Mesenchymal stem cell (in vitro differentiated cells and primary cell): ENCODE measurements around the gene MARCHF3.

Experiments
- DNase-seq: peaks from one replicate; pipeline ENCODE4 v3.0.0-alpha.2; 2013
- H2AFZ ChIP-seq: one replicate; pipeline ENCODE4 v1.6.1; 2013; ENCODE audit warnings: low read depth, mild to moderate bottlenecking, control low read depth, inconsistent platforms, low read length, moderate library complexity
- H2AK5ac ChIP-seq: 2 replicates; pipeline ENCODE4 v1.6.1; 2013; ENCODE audit warnings: low read length, moderate library complexity, mild to moderate bottlenecking, inconsistent platforms; ENCODE audit not compliant: severe bottlenecking
- H2BK120ac ChIP-seq: one replicate; pipeline ENCODE4 v1.6.1; 2013; ENCODE audit warnings: low read depth, mild to moderate bottlenecking, inconsistent platforms, low read length, moderate library complexity
- H2BK12ac ChIP-seq, 2 experiments: one replicate each; pipeline ENCODE4 v1.6.1; 2013; ENCODE audit warnings: inconsistent platforms in 2 of 2, low read length in 2 of 2, mild to moderate bottlenecking in 2 of 2, moderate library complexity in 2 of 2, control low read depth in 1 of 2
- H2BK15ac ChIP-seq: one replicate; pipeline ENCODE4 v1.6.1; 2013; ENCODE audit warnings: mild to moderate bottlenecking, low read depth, inconsistent platforms; ENCODE audit not compliant: poor library complexity, severe bottlenecking
- H2BK5ac ChIP-seq: 2 replicates; pipeline ENCODE4 v1.6.1; 2013; ENCODE audit warnings: low read depth, mild to moderate bottlenecking, low read length, control low read depth, inconsistent platforms; ENCODE audit not compliant: poor library complexity, severe bottlenecking
- H3K14ac ChIP-seq, 2 experiments: one replicate each; pipeline ENCODE4 v1.6.1; 2013; ENCODE audit warnings: inconsistent platforms in 2 of 2, low read length in 2 of 2, control low read depth in 1 of 2, mild to moderate bottlenecking in 1 of 2, moderate library complexity in 1 of 2
- H3K18ac ChIP-seq, 2 experiments: one replicate each; pipeline ENCODE4 v1.6.1; 2013; ENCODE audit warnings: inconsistent platforms in 2 of 2, low read length in 2 of 2, control low read depth in 1 of 2, low read depth in 1 of 2, mild to moderate bottlenecking in 1 of 2
- H3K23ac ChIP-seq, 2 experiments: one replicate each; pipeline ENCODE4 v1.6.1; 2013; ENCODE audit warnings: inconsistent platforms in 2 of 2, low read length in 2 of 2, mild to moderate bottlenecking in 2 of 2, moderate library complexity in 2 of 2, control low read depth in 1 of 2
- H3K27ac ChIP-seq: 2 replicates; pipeline ENCODE4 v1.5.1; 2013; ENCODE audit warnings: mild to moderate bottlenecking, moderate library complexity, low read length, control low read depth, inconsistent platforms; ENCODE audit not compliant: poor library complexity, severe bottlenecking
- H3K27me3 ChIP-seq, 2 experiments: 2 replicates each; pipeline versions ENCODE4 v1.6.1 to v1.7.0; 2013; ENCODE audit warnings: low read length in 2 of 2, mild to moderate bottlenecking in 2 of 2, moderate library complexity in 2 of 2, control low read depth in 1 of 2, inconsistent platforms in 1 of 2; ENCODE audit not compliant: control insufficient read depth in 1 of 2, insufficient read depth in 1 of 2
- H3K36me3 ChIP-seq, 2 experiments: 2 replicates each; pipeline versions ENCODE4 v1.6.1 to v1.7.0; 2013; ENCODE audit warnings: low read length in 2 of 2, control low read depth in 1 of 2, inconsistent platforms in 1 of 2, low read depth in 1 of 2, mild to moderate bottlenecking in 1 of 2; ENCODE audit not compliant: insufficient read depth in 2 of 2, control insufficient read depth in 1 of 2
- H3K4ac ChIP-seq, 2 experiments: one replicate each; pipeline ENCODE4 v1.6.1; 2013; ENCODE audit warnings: inconsistent platforms in 2 of 2, low read length in 2 of 2, mild to moderate bottlenecking in 2 of 2, moderate library complexity in 2 of 2, control low read depth in 1 of 2, low read depth in 1 of 2
- H3K4me1 ChIP-seq: 2 replicates; pipeline ENCODE4 v1.6.1; 2013; ENCODE audit warnings: low read depth, low read length, control low read depth; ENCODE audit not compliant: control insufficient read depth, insufficient read depth
- H3K4me2 ChIP-seq: 2 replicates; pipeline ENCODE4 v1.6.1; 2013; ENCODE audit warnings: low read length, mild to moderate bottlenecking, inconsistent platforms; ENCODE audit not compliant: poor library complexity, severe bottlenecking
- H3K4me3 ChIP-seq, 2 experiments: 2 replicates each; pipeline versions ENCODE4 v1.5.1 to v1.7.0; 2013; ENCODE audit warnings: low read length in 2 of 2, mild to moderate bottlenecking in 2 of 2, control low read depth in 1 of 2, low read depth in 1 of 2; ENCODE audit not compliant: insufficient read depth in 1 of 2
- H3K79me1 ChIP-seq: replicated peaks from 2 replicates; pipeline ENCODE4 v1.6.1; 2013; ENCODE audit warnings: mild to moderate bottlenecking, control low read depth, low read length, inconsistent platforms; ENCODE audit not compliant: poor library complexity, severe bottlenecking
- H3K9ac ChIP-seq: 2 replicates; pipeline ENCODE4 v1.7.0; 2013; ENCODE audit warnings: mild to moderate bottlenecking, low read length, moderate library complexity
- H3K9me3 ChIP-seq: 2 replicates; pipeline ENCODE4 v1.7.0; 2013; ENCODE audit warnings: mild to moderate bottlenecking, low read length; ENCODE audit not compliant: control insufficient read depth
- H4K8ac ChIP-seq: one replicate; pipeline ENCODE4 v1.6.1; 2013; ENCODE audit warnings: inconsistent platforms, mild to moderate bottlenecking, low read length, moderate library complexity
- H4K91ac ChIP-seq: one replicate; pipeline ENCODE4 v1.6.1; 2013; ENCODE audit warnings: mild to moderate bottlenecking, low read length, inconsistent platforms
- WGBS: methylation state at CpG from one replicate; pipeline ENCODE4 v1.1.7; 2013; ENCODE audit warnings: mixed read lengths; 5-methylcytosine and 5-hydroxymethylcytosine counted together

MARCHF3 gene

GRCh38 chr5:127076315-127077129 is 46.2 kb upstream of the MARCHF3 start:
- DNase-seq: peak; percentile 18
- 41% methylated on average over 3 of the region's 4 CpGs for WGBS
- no peak overlapping the region for H2AFZ ChIP-seq

GRCh38 chr5:127074466-127074865 is 44.1 kb upstream of the MARCHF3 start:
- 30% methylated on average over 2 of the region's 3 CpGs for WGBS
- Histone ChIP-seq H3K14ac (no peak overlapping the region), H3K9me3 (no peaks in the 10 kb centered on the region), H3K4me2 (no peak overlapping the region), H2BK120ac (no peak overlapping the region), H3K4me1 (peaks cover 1% of the 10 kb centered on the region), H4K91ac (no peak overlapping the region), H3K23ac (no peak overlapping the region), H3K36me3 (no peaks in the 10 kb centered on the region), H2BK12ac (no peak overlapping the region), H2AK5ac (no peak overlapping the region), H3K4me3 (no peak overlapping the region), H3K27ac (no peak overlapping the region), H2AFZ (no peak overlapping the region), H2BK15ac (no peak overlapping the region), H4K8ac (no peak overlapping the region), H3K9ac (no peak overlapping the region), H3K18ac (no peak overlapping the region), H3K4ac (no peak overlapping the region), H2BK5ac (no peak overlapping the region), H3K27me3 (no peaks in the 10 kb centered on the region), H3K79me1 (no peaks in the 10 kb centered on the region)
- DNase-seq: no peak

More at GRCh38 chr5:127076315-127077129, 46.2 kb upstream of the MARCHF3 start:
- H3K18ac ChIP-seq: peak overlapping the region in 1 of 2 experiments; percentile 61
- H3K36me3 ChIP-seq: no peaks in the 10 kb centered on the region
- H2BK120ac ChIP-seq: no peak overlapping the region
- H3K4me1 ChIP-seq: peaks cover 1% of the 10 kb centered on the region
- H2BK15ac ChIP-seq: no peak overlapping the region
- H3K4ac ChIP-seq: peak overlapping the region in 1 of 2 experiments; percentile 49
- no peak overlapping the region for H3K4me2 ChIP-seq
- peak overlapping the region; percentile 28 to 42 for H2BK12ac ChIP-seq
- peak overlapping the region; percentile 74 for H3K27ac ChIP-seq
- H2AK5ac ChIP-seq: peak overlapping the region; percentile 97
- H3K9ac ChIP-seq: no peak overlapping the region
- no peak overlapping the region for H4K91ac ChIP-seq
- H3K4me3 ChIP-seq: no peak overlapping the region
- H3K23ac ChIP-seq: no peak overlapping the region
- no peak overlapping the region for H4K8ac ChIP-seq
- no peaks in the 10 kb centered on the region for H3K79me1 ChIP-seq
- no peak overlapping the region for H2BK5ac ChIP-seq
- no peak overlapping the region for H3K14ac ChIP-seq
- no peaks in the 10 kb centered on the region for H3K27me3 ChIP-seq
- H3K9me3 ChIP-seq: no peaks in the 10 kb centered on the region

GRCh38 chr5:127072861-127073846 is 42.8 kb upstream of the MARCHF3 start, which contains the start of gene C5orf63:
C5orf63 (minus strand) TSS chr5:127073502; CDS start chr5:127058995, 14,507 bp downstream.
- no peaks in the 10 kb centered on the region for H3K9me3 ChIP-seq
- no peak within 1 kb of the TSS for H3K18ac ChIP-seq
- H3K4me1 ChIP-seq: peaks cover 1% of the 10 kb centered on the region
- H2AK5ac ChIP-seq: no peak within 1 kb of the TSS
- H3K9ac ChIP-seq: peak within 1 kb of the TSS; percentile 78
- peak within 1 kb of the TSS in 1 of 2 experiments; percentile 83 for H3K4me3 ChIP-seq
- H4K8ac ChIP-seq: no peak within 1 kb of the TSS
- H3K27ac ChIP-seq: no peak within 1 kb of the TSS
- no peaks in the 10 kb centered on the region for H3K79me1 ChIP-seq
- H2AFZ ChIP-seq: no peak within 1 kb of the TSS
- 95% methylated on average over 49 of the region's 56 CpGs for WGBS
- H3K23ac ChIP-seq: no peak within 1 kb of the TSS
- no peak within 1 kb of the TSS for H3K14ac ChIP-seq
- no peaks in the 10 kb centered on the region for H3K36me3 ChIP-seq
- no peak within 1 kb of the TSS for H2BK5ac ChIP-seq
- H3K27me3 ChIP-seq: no peaks in the 10 kb centered on the region
- no peak within 1 kb of the TSS for H3K4me2 ChIP-seq
- no peak within 1 kb of the TSS for H2BK120ac ChIP-seq
- H2BK15ac ChIP-seq: peak within 1 kb of the TSS; percentile 19
- H3K4ac ChIP-seq: no peak within 1 kb of the TSS
- DNase-seq: no peak
- no peak within 1 kb of the TSS for H4K91ac ChIP-seq
- no peak within 1 kb of the TSS for H2BK12ac ChIP-seq

- H2BK12ac ChIP-seq: no peak overlapping the region
- no peak overlapping the region for H4K91ac ChIP-seq
- H3K36me3 ChIP-seq: no peaks in the 10 kb centered on the region
- H2AFZ ChIP-seq: no peak overlapping the region
- H2BK5ac ChIP-seq: no peak overlapping the region
- H3K9ac ChIP-seq: no peak overlapping the region
- H3K23ac ChIP-seq: no peak overlapping the region
- H3K27ac ChIP-seq: no peak overlapping the region
- H3K4me2 ChIP-seq: no peak overlapping the region
- H3K14ac ChIP-seq: no peak overlapping the region
- H3K79me1 ChIP-seq: no peaks in the 10 kb centered on the region
- no peaks in the 10 kb centered on the region for H3K9me3 ChIP-seq
- 100% methylated on average over 1 of the region's 2 CpGs for WGBS
- H3K4me3 ChIP-seq: no peak overlapping the region
- no peaks in the 10 kb centered on the region for H3K27me3 ChIP-seq
- no peak overlapping the region for H2AK5ac ChIP-seq
- no peak overlapping the region for H3K18ac ChIP-seq
- DNase-seq: no peak
- H4K8ac ChIP-seq: no peak overlapping the region
- no peak overlapping the region for H2BK15ac ChIP-seq
- H3K4me1 ChIP-seq: no peaks in the 10 kb centered on the region
- H3K4ac ChIP-seq: no peak overlapping the region
- H2BK120ac ChIP-seq: no peak overlapping the region
Observed at GRCh38 chr5:127070243-127070642, 39.9 kb upstream of the MARCHF3 start.
